Activated T-cell treated with anti-CD3 and anti-CD28 coated beads for 1 hour (primary cell): Measurements from ENCODE around the gene NDUFB4.
"Not testable (repeated sequence)": the region's sequence is repeated elsewhere in the genome, so short reads cannot be mapped to it uniquely, and the experiment has no call there.

Experiments used
- DNase-seq: peaks from one replicate; pipeline ENCODE4 v3.0.0-alpha.2; 2020; ENCODE audit warnings: low read depth

The NDUFB4 gene

DNA sequence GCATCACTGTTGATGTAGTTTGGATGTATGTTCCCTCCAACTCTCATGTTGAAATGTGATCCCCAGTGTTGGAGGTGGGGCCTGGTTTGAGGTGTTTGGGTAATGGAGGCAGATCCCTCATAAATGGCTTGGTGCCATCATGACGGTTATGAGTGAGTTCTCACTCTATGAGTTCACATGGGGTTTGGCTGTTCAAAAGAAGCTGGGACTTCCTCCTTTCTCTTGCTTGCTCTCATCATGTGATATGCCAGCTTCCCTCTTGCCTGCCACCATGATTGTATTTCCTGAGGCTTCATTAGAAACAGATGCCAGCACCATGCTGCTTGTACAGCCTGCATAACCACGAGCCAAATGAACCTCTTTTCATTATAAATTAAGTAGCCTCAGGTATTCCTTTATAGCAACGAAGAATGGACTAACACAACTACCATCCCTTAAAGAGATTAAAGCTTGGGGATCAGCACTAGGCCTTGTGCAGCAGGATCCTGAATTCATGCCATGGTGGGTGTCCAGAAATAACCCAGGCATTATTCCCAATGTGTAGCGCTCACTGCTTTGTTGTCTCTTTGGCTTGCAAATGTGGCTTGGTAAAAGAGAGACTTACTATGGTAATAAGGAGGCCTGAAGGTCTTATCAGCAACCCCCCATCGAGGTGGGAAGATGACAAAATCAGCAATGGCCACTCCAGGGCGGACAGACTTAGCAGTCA is 41.9 kb downstream of the NDUFB4 start:
- no peak for DNase-seq

DNA sequence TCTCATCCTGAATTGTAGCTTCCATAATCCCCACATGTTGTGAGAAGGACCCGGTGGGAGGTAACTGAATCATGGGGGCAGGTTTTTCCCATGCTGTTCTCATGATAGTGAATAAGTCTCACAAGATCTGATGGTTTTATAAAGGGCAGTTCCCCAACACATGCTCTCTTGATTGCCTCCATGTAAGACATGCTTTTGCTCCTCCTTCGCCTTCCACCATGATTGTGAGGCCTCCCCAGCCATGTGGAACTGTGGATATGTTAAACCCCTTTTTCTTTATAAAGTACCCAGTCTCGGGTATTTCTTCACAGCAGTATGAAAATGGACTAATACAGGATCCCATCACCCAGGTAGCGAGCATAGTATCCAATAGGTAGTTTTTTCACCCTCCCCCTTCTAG is 42.7 kb downstream of the NDUFB4 start:
- DNase-seq, result not testable (repeated sequence)

DNA sequence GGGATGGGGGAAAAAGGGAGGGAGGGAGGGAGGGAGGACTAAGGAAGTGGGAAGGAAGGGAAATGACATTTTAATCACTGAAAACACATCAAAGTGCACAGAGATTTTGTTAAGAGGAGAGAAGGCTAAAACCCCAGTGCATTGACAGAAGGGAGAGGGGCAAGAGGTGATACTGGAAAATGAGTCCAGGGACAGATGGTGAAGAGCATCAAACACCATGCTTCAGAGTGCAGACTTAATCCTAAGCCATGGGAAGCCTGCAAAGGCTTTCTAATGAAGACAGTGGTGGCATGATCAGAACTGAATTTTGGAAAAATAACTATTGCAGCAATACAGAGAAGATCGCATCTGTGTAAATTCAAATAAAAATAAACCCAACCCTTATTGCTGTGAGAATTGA is 44.1 kb downstream of the NDUFB4 start:
- no peak for DNase-seq

DNA sequence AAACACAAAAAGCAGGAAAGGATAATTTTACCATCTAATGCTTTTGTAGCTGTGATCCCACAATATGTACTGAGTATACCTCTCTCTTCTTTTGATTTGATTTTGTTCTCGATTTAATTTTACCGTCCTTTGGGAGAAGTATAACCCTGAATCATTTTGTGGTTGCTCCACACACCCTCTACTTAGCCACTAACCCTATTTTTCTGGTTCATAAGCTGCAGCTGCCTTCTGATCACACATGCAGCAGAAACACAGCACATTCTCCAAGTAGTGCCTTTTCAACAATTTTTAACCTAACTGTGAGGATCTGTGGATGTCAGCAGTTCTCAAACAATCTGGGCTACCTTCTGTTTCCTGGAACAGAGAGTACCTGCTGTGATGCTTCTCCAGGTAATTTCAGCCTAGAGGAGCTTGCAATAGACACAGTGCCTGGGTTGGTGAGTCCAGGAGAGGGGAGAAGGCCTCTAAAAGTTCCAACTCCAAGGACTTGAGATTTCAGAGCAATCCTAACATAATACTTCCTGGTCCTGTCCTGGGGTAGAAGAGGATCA is 45.6 kb downstream of the NDUFB4 start:
- no peak for DNase-seq

DNA sequence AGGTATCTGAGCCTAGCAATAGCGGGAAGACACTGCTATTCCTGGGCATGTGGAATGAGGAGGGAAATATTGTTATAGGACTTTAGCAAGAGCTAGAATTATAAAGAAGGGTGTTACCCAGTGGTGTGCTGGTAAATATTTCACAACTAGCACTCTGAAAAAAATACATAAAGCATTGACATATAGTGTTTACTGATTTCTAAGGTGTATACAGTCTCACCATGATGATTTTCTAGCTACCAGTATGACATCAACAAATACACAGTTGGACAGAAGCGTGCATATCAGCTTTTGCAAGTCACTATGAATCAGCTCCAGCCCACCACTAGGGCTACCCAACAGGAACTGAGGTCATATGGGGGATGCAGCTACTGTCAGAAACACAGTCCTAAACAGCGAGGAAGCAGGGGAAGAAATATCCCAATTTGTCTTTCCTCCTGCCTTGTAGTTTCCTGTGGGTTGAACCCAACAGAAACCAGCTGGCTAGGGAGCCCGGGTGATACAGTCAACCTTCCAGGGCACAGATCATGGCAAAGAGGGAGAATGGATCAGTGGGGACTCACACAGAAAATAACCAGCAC is 46.3 kb downstream of the NDUFB4 start:
- no peak for DNase-seq

DNA sequence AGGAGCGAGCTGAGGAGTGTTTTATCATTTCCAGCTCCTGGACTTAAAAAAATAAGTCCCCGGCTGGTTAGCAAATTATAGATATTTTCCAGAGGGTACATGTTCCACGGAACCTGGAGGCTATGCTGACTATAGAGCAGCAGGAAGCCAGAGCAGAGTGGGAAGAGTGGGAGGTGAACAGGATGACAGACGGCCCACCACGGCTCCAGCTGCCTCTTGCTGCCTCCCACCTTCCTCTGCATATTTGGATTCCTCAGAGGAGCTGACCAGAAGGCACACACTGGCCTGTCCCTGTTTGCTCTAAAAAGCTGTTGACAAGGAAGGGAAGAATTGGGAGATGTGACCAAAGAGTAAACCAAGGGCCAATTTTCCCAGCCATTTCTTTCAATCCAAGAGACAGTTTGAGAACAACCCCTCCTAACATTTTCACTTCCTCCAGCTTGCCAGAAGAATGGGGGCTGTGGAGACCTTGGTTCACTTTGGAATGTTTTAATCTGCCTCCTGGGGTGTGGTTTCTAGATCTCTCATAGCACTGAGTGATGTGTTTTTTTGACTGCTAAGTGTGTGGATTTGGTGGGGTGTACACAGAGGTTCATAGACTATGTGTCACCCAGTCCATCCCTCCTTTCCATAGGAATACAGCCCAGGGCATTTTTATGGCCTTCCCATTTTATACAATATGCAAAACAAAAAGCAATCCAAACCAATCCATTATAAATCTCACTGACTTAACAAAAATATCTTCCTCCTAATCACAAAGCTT is 49.1 kb downstream of the NDUFB4 start:
- DNase-seq, result no peak

DNA sequence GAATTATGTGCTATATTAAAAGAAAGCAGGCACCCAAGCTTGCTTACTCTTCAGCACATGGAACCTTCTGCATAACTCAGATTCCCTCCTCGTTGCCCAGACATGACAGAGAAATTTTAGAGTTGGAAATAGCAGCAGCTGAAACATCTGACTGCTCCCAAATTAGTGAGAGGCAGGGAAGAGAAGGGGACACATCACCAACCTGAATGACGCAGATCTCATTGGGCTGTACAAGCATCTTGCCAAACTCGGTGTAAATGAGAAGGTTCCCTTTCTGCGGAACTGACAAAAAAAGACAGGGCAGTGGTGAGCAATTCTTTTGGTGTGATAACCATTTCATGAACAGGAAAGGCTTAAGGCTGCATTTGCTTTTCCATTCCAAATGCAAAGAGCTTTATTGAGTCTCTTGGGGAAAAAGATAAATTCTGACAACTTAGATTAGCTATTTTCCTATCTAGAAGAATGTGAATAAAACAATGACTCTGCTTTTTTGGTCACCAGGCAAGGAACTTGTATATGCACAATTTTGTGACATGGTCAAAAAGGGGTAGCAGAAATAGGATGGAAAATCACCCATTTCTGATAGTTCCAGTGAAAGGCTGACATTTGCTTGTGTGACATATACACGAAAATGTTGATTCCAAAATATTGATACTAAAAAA is 50.8 kb downstream of the NDUFB4 start:
- DNase-seq, result no peak

DNA sequence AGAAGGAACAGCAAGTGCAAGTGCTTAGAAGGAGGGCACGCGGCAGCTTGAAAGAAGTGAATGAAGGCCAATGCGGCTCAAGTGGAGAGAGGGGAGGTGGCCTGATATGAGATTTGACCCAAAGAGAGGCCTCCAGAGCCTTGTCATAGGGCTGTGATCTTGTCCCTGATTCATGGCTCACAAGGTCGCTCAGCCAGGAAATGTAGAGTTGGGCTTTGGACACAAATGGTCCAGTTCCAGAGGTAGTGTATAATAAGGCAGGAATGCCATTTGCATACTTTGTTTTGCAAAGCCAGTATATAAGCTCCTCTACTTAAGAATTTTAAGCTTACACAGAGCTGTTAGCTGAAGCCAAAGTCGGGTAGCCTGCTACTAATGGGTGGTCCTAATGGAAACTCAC is 52.2 kb downstream of the NDUFB4 start:
- DNase-seq, result no peak

DNA sequence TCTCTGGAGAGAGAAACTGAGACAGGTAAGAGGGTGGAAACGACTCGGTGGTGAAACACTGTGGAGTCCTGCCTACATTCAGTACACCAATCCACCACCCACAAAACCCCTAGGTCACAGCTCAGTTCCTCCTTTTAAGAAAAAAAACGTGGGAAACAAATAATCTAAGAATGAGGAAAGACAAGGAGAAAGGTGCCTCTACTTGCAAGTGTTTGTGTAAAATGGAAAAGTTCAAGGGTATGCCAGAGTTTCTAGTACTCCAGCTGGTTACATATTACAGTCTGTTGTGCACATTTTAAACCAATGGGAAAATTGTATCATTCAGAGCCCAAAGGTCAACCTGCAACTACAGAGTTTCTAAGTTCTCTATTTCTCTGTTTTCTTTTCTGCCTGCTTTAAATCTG is 53.7 kb downstream of the NDUFB4 start:
- no peak for DNase-seq

DNA sequence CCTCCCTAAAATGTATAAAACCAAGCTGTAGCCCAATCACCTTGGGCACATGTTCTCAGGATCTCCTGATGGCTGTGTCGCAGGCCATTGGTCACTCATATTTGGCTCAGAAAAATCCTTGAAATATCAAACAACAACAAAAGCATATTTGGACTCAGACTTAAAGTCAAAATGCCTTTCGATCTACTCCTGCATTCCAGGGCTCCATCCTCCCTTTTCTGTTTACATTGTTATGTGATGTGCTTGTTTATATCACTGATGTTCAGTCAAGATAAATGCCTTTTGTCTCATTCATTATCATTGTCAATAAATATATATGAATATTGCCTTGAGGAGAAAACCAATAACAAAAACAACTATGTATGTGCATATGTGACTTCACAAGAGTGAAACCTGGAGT is 54.2 kb downstream of the NDUFB4 start:
- no peak for DNase-seq
